HL-60/S4 treated with retinoic acid at 250 ng/mL for 4 days and 3 days (cell line): ENCODE results near the gene ADAM12.
"Not testable (repeated sequence)": the region's sequence is repeated elsewhere in the genome, so short reads cannot be mapped to it uniquely, and the experiment has no call there.

Source experiments
- in situ Hi-C: fragments of 300-500 bp; cut with MboI; formaldehyde crosslinking; loops from 2 replicates; pipeline ENCODE4 v1.7.0; 2022; ENCODE audit warnings: low sequenced_read_pairs

Gene ADAM12

GRCh38 chr10:126375926-126376554, 12.2 kb downstream of the ADAM12 start:
- in situ Hi-C loops, result no loop called here

DNA sequence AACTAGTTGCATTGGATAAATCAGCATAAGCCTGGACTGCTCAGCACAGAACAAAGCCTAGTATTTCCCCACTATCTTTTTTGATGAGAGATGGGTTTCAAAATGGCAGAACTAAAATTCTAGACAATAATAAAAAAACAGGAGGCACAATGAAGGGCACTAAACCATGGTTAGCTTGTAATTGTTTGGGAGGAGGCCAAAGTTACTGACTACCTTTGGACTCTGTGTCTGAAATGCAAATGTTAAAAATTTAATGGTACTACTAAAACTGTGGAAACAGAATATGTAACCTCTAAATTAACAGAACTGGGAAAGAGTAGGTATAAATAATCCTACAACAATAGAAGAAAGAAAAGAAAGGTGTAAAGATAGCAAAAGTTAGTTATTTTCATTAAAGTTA, 13.0 kb downstream of the ADAM12 start:
- in situ Hi-C loops, result no loop called here

GRCh38 chr10:126374435-126374834, 13.8 kb downstream of the ADAM12 start:
- in situ Hi-C loops, result no loop called here

DNA sequence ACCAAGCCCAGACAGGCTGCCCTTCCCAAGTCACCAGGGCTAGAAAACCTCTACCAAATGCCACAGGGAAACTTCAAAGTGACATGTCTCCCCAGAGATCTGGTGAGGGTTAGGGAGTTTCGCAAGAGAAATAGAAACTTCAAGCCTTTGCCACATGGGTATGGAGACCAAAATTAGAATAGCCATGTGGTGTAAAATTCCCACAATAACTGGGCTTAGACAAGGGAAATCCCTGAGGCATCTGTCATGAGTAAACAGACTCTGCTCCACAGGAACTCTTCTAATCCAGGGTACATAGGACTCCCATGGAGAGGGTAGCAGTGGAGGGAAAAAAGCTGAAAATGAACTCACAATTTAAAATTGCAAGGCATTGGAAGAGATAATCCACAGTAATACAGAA, 14.3 kb downstream of the ADAM12 start:
- in situ Hi-C loops, result no loop called here

GRCh38 chr10:126373147-126373546, 15.1 kb downstream of the ADAM12 start:
- in situ Hi-C loops, result no loop called here

GRCh38 chr10:126372396-126372795, 15.9 kb downstream of the ADAM12 start:
- in situ Hi-C loops, result no loop called here

DNA sequence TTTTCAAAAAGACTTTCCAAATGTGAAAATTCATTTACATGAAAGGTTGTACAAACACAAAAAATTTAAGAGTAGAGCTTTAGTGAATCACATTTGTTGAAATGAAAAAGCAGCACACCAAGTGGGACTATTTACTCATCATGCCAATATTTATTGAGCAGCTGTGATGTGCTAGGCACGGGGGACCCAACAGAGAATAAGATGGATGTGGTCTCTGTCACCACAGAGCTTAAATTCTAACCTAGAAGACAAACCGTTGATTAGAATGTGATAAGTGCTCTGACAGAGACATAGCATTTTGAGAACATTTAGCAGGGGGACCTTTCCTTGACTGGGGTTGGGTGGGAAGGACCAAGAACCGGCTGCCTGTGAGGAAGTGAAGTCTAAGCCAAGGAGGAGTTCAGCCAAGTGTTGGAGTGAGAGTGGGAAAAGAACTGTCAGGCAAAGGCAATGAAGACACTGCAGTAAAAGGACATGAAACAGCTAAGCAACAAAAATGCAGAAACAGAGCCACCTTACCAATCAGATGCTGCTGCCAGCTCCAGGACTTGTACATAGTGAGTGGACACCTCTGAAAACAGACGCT, 19.1 kb downstream of the ADAM12 start:
- in situ Hi-C loops, result no loop called here

DNA sequence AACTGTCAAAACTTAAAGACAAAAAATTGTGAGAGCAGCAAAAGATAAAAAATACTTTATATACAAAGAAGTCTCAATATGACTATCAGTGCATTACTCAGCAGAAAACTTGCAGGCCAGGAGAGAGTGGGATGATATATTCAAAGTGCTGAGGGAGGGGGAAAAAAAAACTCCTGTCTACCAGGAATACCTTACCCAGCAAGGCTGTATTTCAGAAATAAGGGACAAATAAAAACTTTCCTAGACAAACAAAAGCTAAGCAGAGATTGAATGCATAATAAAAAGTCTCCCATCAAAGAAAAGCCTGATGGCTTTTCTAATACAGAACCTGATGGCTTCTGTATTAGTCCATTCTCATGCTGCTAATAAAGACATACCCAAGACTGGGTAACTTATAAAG, 31.1 kb downstream of the ADAM12 start:
- in situ Hi-C loops, result no loop called here

- in situ Hi-C loops, result no loop called here
These were observed 34.6 kb downstream of the ADAM12 start for GRCh38 chr10:126353666-126354065.

GRCh38 chr10:126352453-126352852, 35.8 kb downstream of the ADAM12 start:
- in situ Hi-C loops, result no loop called here

- in situ Hi-C loops, result no loop called here
These were observed 37.3 kb downstream of the ADAM12 start for GRCh38 chr10:126351021-126351420.

- in situ Hi-C loops, result no loop called here
These were observed 37.9 kb downstream of the ADAM12 start for GRCh38 chr10:126350216-126350992.

- in situ Hi-C loops, result no loop called here
These were observed 38.6 kb downstream of the ADAM12 start for GRCh38 chr10:126349676-126350075.

DNA sequence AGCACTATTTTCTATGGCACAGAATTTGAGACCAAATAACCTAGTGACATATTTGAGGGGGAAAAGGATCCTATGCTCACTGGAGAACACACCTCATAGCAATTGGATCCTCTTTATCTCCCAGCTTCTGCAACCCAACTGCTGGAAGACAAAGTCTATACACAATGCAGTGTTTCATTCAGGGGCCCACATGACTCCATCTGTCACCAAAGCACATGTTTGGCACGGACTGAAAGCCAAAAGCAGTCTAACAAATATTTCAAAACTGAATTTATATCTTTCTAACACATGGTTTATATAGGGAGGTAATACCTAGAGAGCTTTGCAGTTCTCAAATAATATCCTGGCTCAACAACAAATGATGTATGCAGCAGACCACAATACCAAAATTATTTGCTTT, 39.2 kb downstream of the ADAM12 start:
- in situ Hi-C loops, result no loop called here

DNA sequence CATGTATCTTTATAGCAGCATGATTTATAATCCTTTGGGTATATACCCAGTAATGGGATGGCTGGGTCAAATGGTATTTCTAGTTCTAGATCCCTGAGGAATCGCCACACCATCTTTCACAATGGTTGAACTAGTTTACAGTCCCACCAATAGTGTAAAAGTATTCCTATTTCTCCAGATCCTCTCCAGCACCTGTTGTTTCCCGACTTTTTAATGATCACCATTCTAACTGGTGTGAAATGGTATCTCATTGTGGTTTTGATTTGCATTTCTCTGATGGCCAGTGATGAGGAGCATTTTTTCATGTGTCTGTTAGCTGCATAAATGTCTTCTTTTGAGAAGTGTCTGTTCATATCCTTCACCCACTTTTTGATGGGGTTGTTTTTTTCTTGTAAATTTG, 44.8 kb downstream of the ADAM12 start:
- in situ Hi-C loops, result not testable (repeated sequence)

GRCh38 chr10:126342680-126343079, 45.6 kb downstream of the ADAM12 start:
- in situ Hi-C loops, result no loop called here

DNA sequence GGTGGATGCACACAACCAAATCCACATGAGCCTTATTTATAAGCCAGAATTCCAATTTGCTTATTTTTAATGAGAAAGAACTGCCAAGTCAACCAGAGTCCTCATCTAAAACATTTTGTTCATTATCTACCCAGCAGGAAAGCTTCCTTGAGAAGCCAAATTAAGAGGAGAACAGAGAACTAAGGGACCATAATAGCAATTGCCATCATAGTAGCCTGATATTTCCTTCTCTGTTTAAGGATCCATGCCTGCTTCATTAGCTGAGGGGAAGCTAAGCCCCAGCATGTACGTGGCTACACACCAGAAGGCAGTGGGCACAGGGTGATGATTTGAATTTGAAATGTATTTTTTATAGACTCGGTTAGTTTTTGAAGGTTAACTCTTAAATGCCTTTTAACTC, 46.8 kb downstream of the ADAM12 start:
- in situ Hi-C loops, result no loop called here

GRCh38 chr10:126337251-126337810, 50.9 kb downstream of the ADAM12 start:
- in situ Hi-C loops, result no loop called here

GRCh38 chr10:126336801-126337200, 51.5 kb downstream of the ADAM12 start:
- in situ Hi-C loops, result no loop called here

DNA sequence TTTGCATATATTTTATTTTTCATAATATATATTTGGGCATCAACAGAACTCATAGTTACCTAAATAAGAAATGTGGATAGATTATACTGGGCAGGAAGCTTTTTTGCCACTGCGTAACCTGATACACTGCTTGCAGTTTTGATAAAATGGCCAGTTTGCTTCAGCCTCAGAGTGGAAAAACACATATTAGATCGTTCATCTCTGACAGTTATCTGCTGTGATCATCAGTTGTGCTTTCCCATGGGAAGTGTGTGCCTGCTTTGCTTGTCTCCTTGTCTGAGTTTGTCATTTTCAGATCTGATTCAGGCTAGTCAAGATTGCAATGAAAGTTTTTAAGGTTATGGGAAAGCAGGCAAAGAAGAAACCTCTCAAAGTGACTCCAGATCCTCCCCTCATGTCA, 54.0 kb downstream of the ADAM12 start:
- in situ Hi-C loops, result no loop called here

GRCh38 chr10:126332576-126332975, 55.7 kb downstream of the ADAM12 start:
- in situ Hi-C loops, result no loop called here

DNA sequence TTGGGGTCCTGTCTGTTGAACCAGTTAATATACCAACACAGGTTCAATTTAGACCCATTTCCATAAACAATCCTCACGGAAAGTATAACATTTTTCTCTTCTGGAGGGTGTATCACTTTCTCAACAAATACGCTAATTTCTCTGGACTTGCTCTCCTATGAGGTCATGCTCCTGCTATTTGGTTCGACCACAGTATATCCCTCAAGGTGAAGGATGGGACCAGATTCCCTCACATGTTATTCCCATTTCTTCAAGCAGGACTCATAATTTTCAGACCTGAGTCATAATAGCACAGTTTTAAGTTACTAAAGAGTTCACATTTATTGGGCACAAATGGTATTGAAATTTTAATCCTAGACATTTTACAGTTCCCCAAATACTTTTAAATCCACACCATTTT, 57.2 kb downstream of the ADAM12 start:
- in situ Hi-C loops, result no loop called here
